Choroid plexus epithelial cell (primary cell): ENCODE data around the gene MDN1.

Source experiments
- DNase-seq: peaks from one replicate; pipeline ENCODE4 v3.0.0-alpha.2; 2010; ENCODE audit warnings: low read depth
- H3K4me3 ChIP-seq: 2 replicates; pipeline ENCODE4 v1.5.1; 2011; ENCODE audit warnings: low read depth, mild to moderate bottlenecking, control low read depth, low read length, moderate library complexity
- TF ChIP-seq, protein P1 (sequence below): conservative IDR thresholded peaks from 2 replicates; pipeline ENCODE4 v1.5.1; 2011; ENCODE audit warnings: low read depth, mild to moderate bottlenecking, control low read depth, inconsistent platforms, low read length, moderate library complexity

Gene MDN1

DNA sequence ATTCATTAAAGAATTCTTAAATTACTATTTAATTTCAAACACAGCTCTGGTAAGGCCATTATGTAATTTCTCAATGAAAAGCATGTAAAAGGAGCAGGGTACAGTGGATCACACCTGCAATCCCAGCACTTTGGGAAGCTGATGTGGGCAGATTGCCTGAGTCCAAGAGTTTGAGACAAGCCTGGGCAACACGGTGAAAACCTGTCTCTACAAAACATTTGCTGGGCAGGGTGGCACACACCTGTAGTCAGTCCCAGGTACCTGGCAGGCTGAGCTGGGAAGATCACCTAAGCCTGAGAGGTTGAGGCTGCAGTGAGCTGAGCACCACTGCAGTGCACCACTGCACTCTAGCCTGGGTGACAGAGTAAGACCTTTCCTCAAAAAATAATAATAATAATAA is 37.4 kb downstream of the MDN1 start:
- DNase-seq, result no peak
- H3K4me3 ChIP-seq, result no peak overlapping the region
- TF ChIP-seq, protein P1, sequence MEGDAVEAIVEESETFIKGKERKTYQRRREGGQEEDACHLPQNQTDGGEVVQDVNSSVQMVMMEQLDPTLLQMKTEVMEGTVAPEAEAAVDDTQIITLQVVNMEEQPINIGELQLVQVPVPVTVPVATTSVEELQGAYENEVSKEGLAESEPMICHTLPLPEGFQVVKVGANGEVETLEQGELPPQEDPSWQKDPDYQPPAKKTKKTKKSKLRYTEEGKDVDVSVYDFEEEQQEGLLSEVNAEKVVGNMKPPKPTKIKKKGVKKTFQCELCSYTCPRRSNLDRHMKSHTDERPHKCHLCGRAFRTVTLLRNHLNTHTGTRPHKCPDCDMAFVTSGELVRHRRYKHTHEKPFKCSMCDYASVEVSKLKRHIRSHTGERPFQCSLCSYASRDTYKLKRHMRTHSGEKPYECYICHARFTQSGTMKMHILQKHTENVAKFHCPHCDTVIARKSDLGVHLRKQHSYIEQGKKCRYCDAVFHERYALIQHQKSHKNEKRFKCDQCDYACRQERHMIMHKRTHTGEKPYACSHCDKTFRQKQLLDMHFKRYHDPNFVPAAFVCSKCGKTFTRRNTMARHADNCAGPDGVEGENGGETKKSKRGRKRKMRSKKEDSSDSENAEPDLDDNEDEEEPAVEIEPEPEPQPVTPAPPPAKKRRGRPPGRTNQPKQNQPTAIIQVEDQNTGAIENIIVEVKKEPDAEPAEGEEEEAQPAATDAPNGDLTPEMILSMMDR, result no peak

DNA sequence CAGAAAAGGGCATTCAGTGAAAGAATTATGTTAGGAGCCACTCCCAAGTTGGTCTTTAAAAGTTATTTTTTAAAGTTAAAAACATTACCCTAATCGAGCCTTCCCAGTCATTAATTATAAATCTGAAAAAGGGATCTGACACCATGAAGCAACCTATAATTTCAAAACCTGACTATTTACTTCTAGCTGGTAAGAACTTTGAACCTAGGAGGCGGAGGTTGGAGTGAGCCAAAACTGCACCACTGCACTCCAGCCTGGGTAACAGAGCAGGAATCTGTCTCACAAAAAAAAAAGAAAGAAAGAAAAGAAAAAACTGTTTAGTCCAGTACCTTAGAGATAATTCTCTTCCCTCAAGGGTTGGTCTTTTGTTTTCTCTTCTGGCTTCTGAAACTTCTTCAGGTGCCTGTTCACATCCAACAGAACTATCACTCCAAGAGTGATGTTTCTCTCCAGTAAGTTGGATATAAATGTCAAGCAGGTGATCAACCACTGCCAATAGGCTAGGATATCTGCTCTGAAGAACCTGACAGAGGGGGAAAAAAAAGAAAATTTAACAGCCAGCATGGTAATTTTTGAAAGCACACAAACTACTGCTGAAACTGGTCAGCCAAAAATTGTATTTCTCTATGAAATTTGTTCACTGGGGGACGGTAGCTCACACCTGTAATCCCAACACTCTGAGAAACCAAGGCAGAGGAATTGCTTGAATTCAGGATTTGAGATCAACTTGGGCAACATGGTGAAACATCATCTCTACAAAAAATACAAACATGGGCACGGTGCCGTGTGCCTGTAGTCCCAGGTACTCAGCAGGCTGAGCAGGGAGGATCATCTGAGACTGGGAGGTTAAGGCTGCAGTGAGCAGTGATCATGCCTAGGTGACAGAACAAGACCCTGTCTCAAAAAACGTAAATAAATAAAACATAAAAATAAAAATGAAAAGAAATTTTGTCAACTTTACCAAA is 38.2 kb downstream of the MDN1 start:
- H3K4me3 ChIP-seq, result no peak overlapping the region
- TF ChIP-seq, protein P1, result no peak

DNA sequence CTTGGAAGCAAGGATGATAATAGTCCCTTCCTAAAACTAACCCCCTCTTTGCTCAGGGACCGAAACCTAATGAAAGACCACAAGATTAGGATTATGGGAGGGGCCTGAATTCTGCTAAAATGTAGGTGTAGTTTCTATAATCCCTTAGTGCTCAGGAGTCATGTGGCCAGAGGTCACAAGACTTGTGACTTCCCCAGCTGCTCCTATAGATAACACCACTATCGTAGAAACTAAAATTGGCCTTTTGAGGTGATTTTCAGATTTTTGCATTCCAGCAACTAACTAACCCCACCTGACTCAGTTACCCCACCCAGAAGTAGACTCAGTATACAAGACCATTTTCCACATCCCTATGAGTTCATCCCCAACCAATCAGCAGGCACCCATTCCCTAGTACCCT is 42.1 kb downstream of the MDN1 start:
- TF ChIP-seq, protein P1, result no peak
- DNase-seq, result no peak
- H3K4me3 ChIP-seq, result no peak overlapping the region

More for the DNA sequence above, 38.2 kb downstream of the MDN1 start:
- no peak for DNase-seq

DNA sequence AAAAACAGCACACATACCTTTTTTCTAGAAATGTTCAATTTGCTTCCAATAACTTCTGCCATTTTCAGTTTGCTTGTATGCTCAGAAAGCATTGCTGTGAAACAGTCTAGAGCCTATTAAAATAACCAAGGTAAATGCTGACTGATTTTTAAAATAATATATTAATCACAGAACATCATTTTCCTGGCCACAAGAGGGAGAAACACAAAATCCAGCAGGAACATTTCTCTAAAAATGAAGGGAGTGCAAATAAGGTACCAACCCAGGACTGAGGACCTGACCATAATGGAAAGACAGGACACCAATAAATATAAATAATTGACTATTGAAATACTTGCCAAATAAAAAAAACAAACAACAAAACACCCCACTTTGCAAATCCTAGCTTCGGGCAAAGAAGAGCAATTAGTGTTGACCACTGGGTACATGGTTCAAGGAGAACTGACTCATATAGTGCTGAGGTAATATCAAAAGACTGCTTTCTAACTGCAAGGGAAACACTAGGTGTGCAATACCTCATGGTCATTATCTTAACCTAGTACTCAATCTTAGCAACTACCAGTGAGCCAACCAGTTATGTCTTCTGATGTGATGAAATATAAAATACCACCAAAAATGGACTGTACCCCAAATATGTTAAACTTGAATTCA is 42.9 kb downstream of the MDN1 start:
- TF ChIP-seq, protein P1, result peak; percentile 38
- H3K4me3 ChIP-seq, result no peak overlapping the region
- peak; percentile 12 for DNase-seq

DNA sequence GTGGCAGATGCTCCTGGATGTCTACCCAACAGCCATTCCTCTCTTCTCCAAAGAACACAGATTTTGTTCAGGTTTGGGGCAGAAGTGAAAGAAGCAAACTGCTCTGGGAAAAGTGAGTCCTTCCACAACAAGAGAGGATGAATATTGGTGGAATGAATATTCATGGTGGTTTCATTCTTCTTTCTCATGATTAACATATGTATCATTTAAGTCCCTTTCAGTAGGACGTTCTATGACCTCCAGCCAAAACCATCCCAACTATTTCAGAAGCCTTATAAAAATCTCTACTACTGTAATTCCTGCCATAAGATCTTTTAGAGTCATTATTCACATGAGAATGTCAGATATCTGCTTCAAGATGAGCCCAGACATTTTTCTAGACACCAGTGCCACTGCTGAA is 44.4 kb downstream of the MDN1 start:
- DNase-seq, result no peak
- TF ChIP-seq, protein P1, result no peak
- no peak overlapping the region for H3K4me3 ChIP-seq

- TF ChIP-seq, protein P1, result no peak
- H3K4me3 ChIP-seq, result no peak overlapping the region
- no peak for DNase-seq
Measured at GRCh38 chr6:89769572-89769971, 50.0 kb downstream of the MDN1 start.
